K562 (cell line): ENCODE results near the gene STIM1. TPM values are rescaled to one million over a fixed set of nuclear protein-coding genes. Genes with fewer than 3 reads are reported as not detected.
A peak's percentile ranks its signal among the peaks of the same experiment; 100 is the strongest.

Experiments
- ATF3 ChIP-seq, 2 experiments: fragments of 450-650 bp in 1 of 2; sonication (generic) in 1 of 2; formaldehyde crosslinking in 1 of 2; IDR thresholded peaks in 1 of 2; conservative IDR thresholded peaks in 1 of 2; 2 replicates each; pipeline versions ENCODE4 v1.6.1 to v1.8.1; 2016 to 2023; ENCODE audit warnings: mild to moderate bottlenecking in 2 of 2, moderate library complexity in 2 of 2, inconsistent platforms in 1 of 2, missing genetic modification reagents in 1 of 2
- ATF7 ChIP-seq: fragments of 450-650 bp; IDR thresholded peaks from 2 replicates; pipeline ENCODE4 v1.7.1; 2014; ENCODE audit warnings: mild to moderate bottlenecking, moderate library complexity
- CHCHD3 ChIP-seq: fragments of 250-450 bp; sonication (Bioruptor Pico); IDR thresholded peaks from 2 replicates; pipeline ENCODE4 v2.1.2; 2022; ENCODE audit warnings: mild to moderate bottlenecking
- CTBP1 ChIP-seq: fragments of 450-650 bp; IDR thresholded peaks from 2 replicates; pipeline ENCODE4 v1.6.1; 2016; ENCODE audit warnings: borderline replicate concordance
- CXXC5 ChIP-seq: fragments of 250-450 bp; sonication (Bioruptor Pico); IDR thresholded peaks from 2 replicates; pipeline ENCODE4 v1.8.0; 2022; ENCODE audit warnings: inconsistent platforms, mild to moderate bottlenecking, moderate library complexity
- ETV6 ChIP-seq, 3 experiments: fragments of 150-350 bp in 1 of 3; sonication (generic) in 1 of 3; formaldehyde crosslinking in 1 of 3; IDR thresholded peaks; 2 replicates each; pipeline versions ENCODE4 v1.6.1 to v1.8.0; 2014 to 2022; ENCODE audit warnings: borderline replicate concordance in 2 of 3, low read depth in 2 of 3, antibody characterized with exemption in 1 of 3, low read length in 1 of 3, mild to moderate bottlenecking in 1 of 3, missing genetic modification reagents in 1 of 3
- HMBOX1 ChIP-seq: sonication (generic); IDR thresholded peaks from 2 replicates; pipeline ENCODE4 v1.6.1; 2016
- HNRNPH1 ChIP-seq: fragments of 200-400 bp; formaldehyde crosslinking; optimal IDR thresholded peaks from 2 replicates; pipeline ENCODE3; 2017; ENCODE audit warnings: low read depth, mild to moderate bottlenecking, low read length, moderate library complexity
- JUND ChIP-seq, 2 experiments: IDR thresholded peaks; 2 replicates in 1 of 2; 3 replicates in 1 of 2; pipeline ENCODE4 v1.6.1; 2011; ENCODE audit warnings: borderline replicate concordance in 2 of 2, low read depth in 2 of 2, low read length in 2 of 2, improper control_type of control experiment in 1 of 2, missing biosample characterization in 1 of 2, missing genetic modification characterization in 1 of 2, missing genetic modification reagents in 1 of 2
- KLF16 ChIP-seq: IDR thresholded peaks from 2 replicates; pipeline ENCODE4 v1.6.1; 2016; ENCODE audit warnings: antibody characterized with exemption
- MTA3 ChIP-seq: fragments of 450-650 bp; formaldehyde crosslinking; IDR thresholded peaks from 2 replicates; pipeline ENCODE4 v1.6.1; 2017; ENCODE audit warnings: mild to moderate bottlenecking, borderline replicate concordance
- MYC ChIP-seq, 2 experiments: fragments of 250-450 bp in 1 of 2; sonication (Bioruptor Pico) in 1 of 2; IDR thresholded peaks; 2 replicates each; pipeline versions ENCODE4 v1.5.1 to v1.6.1; 2012 to 2021; ENCODE audit warnings: low read depth in 2 of 2, borderline replicate concordance in 1 of 2, improper control_type of control experiment in 1 of 2, low read length in 1 of 2, mild to moderate bottlenecking in 1 of 2, moderate library complexity in 1 of 2
- RAD51 ChIP-seq: fragments of 450-650 bp; IDR thresholded peaks from 2 replicates; pipeline ENCODE4 v1.7.1; 2016; ENCODE audit warnings: low read depth, mild to moderate bottlenecking, borderline replicate concordance
- RBFOX2 ChIP-seq: fragments of 200-400 bp; formaldehyde crosslinking; IDR thresholded peaks from 2 replicates; pipeline ENCODE4 v1.6.1; 2017; ENCODE audit warnings: low read depth, mild to moderate bottlenecking, low read length, moderate library complexity
- SMARCE1 ChIP-seq: fragments of 450-650 bp; IDR thresholded peaks from 2 replicates; pipeline ENCODE4 v1.7.1; 2016; ENCODE audit warnings: mild to moderate bottlenecking
- SNIP1 ChIP-seq: fragments of 450-650 bp; IDR thresholded peaks from 2 replicates; pipeline ENCODE4 v1.7.1; 2017; ENCODE audit warnings: low read depth, mild to moderate bottlenecking
- TAF9B ChIP-seq: fragments of 450-650 bp; IDR thresholded peaks from 2 replicates; pipeline ENCODE4 v1.6.1; 2018; ENCODE audit warnings: mild to moderate bottlenecking; ENCODE audit not compliant: partially characterized antibody
- TBP ChIP-seq: optimal IDR thresholded peaks from 2 replicates; pipeline ENCODE3; 2011; ENCODE audit warnings: low read depth, low read length, improper control_type of control experiment
- ZBTB9 ChIP-seq: fragments of 450-650 bp; formaldehyde crosslinking; IDR thresholded peaks from 2 replicates; pipeline ENCODE4 v1.4.0; 2020; ENCODE audit warnings: mild to moderate bottlenecking, moderate library complexity
- ZFP91 ChIP-seq: sonication (generic); formaldehyde crosslinking; IDR thresholded peaks from 2 replicates; pipeline ENCODE4 v1.8.0; 2022; ENCODE audit warnings: mild to moderate bottlenecking, missing genetic modification reagents
- ZNF197 ChIP-seq: fragments of 200-800 bp; sonication (Bioruptor generic); IDR thresholded peaks from 2 replicates; pipeline ENCODE4 v1.6.1; 2016; ENCODE audit warnings: low read depth, missing genetic modification characterization, missing compliant biosample characterization
- ZNF347 ChIP-seq: fragments of 450-650 bp; formaldehyde crosslinking; IDR thresholded peaks from 2 replicates; pipeline ENCODE4 v1.4.0; 2020; ENCODE audit warnings: low read depth, mild to moderate bottlenecking, moderate library complexity
- polyA plus RNA-seq, 8 experiments: library from polyadenylated mRNA; depleted of rRNA in 4 of 8; stranded (reverse) in 5 of 8; unstranded in 3 of 8; fragments of >200 nt; fragmentation: Nextera tagmentation in 2 of 8; fragmentation: Illumina TruSeq in 1 of 8; extraction: Ambion mirVana in 2 of 8; extraction: Trizol in 1 of 8; gene quantifications; 2 replicates each; pipeline versions ENCODE4 v1.2.1 to v1.2.3, GENCODE V29; 2011 to 2014; ENCODE audit warnings: inconsistent platforms in 1 of 8, missing spikeins in 1 of 8
- total RNA-seq, 7 experiments: library from RNA; depleted of rRNA in 6 of 7; stranded (reverse); fragments of >200 nt in 6 of 7; fragmentation: Illumina TruSeq in 2 of 7; extraction: Trizol in 2 of 7; gene quantifications; 2 replicates each; pipeline versions ENCODE4 v1.2.1 to v1.2.3, GENCODE V29; 2011 to 2021; ENCODE audit warnings: low replicate concordance in 1 of 7

Gene STIM1
- total and polyA plus RNA-seq, 9 of the 15 experiments (the other 6 are each of a cell fraction or from before 2014, with no cell fraction given): 7.7 to 50.5 (median 22.5) TPM

GRCh38 chr11:3837793-3838192 lies 17.7 kb upstream of the STIM1 start (continued):
- TF ChIP-seq ZBTB9 (CRISPR knock-in tag): 0 out of 2 replicates have a peak, but pooled peaks have one; percentile 22
- TF ChIP-seq RAD51: no peak
- TF ChIP-seq CTBP1: peak; percentile 68; the same call in 1 of the 2 replicates
- peak; percentile 62; the same call in 1 of the 2 replicates for TF ChIP-seq JUND (IDR thresholded peaks at IDR 0.05; ENCODE audit: borderline replicate concordance, low read depth, low read length)
- no peak; the same call in 2 of the 3 replicates for TF ChIP-seq JUND (tag; IDR thresholded peaks at IDR 0.05; ENCODE audit: borderline replicate concordance, low read depth, low read length)
- TF ChIP-seq MYC (IDR thresholded peaks at IDR 0.05; ENCODE audit: low read depth, low read length): 0 out of 2 replicates have a peak, but pooled peaks have one; percentile 47
- TF ChIP-seq MYC (CRISPR knock-in tag; IDR thresholded peaks at IDR 0.05; ENCODE audit: borderline replicate concordance, low read depth): no peak
- TF ChIP-seq TBP: peak; percentile 67
- TF ChIP-seq KLF16: 0 out of 2 replicates have a peak, but pooled peaks have one; percentile 9
- 0 out of 2 replicates have a peak, but pooled peaks have one; percentile 11 for TF ChIP-seq CXXC5 (CRISPR knock-in tag)
- TF ChIP-seq ZFP91: no peak
- no peak for TF ChIP-seq CHCHD3 (CRISPR knock-in tag)
- TF ChIP-seq ZNF347 (CRISPR knock-in tag): no peak
- 0 out of 2 replicates have a peak, but pooled peaks have one; percentile 41 for TF ChIP-seq RBFOX2
- TF ChIP-seq ATF3 (IDR thresholded peaks at IDR 0.05): peak; percentile 28; the same call in 1 of the 2 replicates
- TF ChIP-seq ATF3 (CRISPR knock-in tag; conservative IDR thresholded peaks at IDR 0.05): no peak
- TF ChIP-seq SNIP1: no peak
- peak; percentile 46; the same call in 1 of the 2 replicates for TF ChIP-seq ATF7
- TF ChIP-seq ZNF197 (CRISPR knock-in tag): no peak
- 0 out of 2 replicates have a peak, but pooled peaks have one; percentile 11 for TF ChIP-seq MTA3
- TF ChIP-seq HNRNPH1: no peak
- TF ChIP-seq HMBOX1: 0 out of 2 replicates have a peak, but pooled peaks have one; percentile 44
- no peak for TF ChIP-seq TAF9B
- 0 out of 4 replicates have a peak, but pooled peaks of 1 of the 2 experiments have one; percentile 37 for TF ChIP-seq ETV6 (IDR thresholded peaks at IDR 0.05; ENCODE audit: borderline replicate concordance in 1 of 2, low read depth in 2 of 2, low read length in 1 of 2)
- no peak for TF ChIP-seq ETV6 (CRISPR knock-in tag; IDR thresholded peaks at IDR 0.05; ENCODE audit: borderline replicate concordance)
- TF ChIP-seq SMARCE1: peak; percentile 46; the same call in 1 of the 2 replicates
